Nucleus accumbens (tissue), 56 donors: ENCODE measurements around the gene TAF1B.

Experiments used
- DNase-seq, 56 donors: peaks; one replicate each; lab custom pipeline; 2025; lab: John Stamatoyannopoulos, UW

TAF1B gene

GRCh38 chr2:9958057-9958456 is 114.8 kb downstream of the TAF1B start:
- DNase-seq = no peak

GRCh38 chr2:9959262-9959661 is 116.0 kb downstream of the TAF1B start:
- no peak for DNase-seq

- DNase-seq = peak in 2 of 56 donors; percentile 11
These were observed 117.7 kb downstream of the TAF1B start for GRCh38 chr2:9961013-9961412.

DNA sequence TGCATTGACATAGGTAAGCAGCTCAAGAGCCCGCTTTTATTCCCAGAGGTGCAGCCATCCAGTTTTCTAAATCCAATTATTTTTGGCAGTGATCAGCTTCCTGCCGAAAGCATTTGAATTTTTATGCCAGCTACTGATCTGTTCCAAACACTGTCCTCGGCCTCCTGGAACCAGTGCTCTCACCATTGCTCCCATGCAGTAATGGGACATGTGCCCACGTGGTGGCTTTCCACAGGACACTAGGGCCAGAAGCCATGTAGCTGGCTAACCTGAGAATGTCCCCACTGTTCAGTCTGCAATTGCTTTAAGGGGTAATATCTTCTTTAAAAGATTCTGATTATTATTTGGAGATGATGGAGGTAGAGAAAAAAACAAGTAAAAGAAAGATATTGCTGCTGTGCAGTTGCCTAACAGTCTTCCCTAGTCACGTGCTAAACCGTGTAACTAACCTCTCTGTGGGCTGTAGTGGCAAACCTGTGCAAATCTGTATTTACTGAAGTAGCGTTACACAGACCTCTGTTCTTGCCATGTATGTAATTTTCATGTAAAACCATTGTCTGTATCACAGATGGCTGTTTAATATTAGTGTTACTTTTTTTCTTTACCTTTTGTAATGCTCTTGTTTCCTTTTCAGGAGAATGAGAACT is 121.2 kb downstream of the TAF1B start:
- DNase-seq = peak in 1 of 56 donors; percentile 1

DNA sequence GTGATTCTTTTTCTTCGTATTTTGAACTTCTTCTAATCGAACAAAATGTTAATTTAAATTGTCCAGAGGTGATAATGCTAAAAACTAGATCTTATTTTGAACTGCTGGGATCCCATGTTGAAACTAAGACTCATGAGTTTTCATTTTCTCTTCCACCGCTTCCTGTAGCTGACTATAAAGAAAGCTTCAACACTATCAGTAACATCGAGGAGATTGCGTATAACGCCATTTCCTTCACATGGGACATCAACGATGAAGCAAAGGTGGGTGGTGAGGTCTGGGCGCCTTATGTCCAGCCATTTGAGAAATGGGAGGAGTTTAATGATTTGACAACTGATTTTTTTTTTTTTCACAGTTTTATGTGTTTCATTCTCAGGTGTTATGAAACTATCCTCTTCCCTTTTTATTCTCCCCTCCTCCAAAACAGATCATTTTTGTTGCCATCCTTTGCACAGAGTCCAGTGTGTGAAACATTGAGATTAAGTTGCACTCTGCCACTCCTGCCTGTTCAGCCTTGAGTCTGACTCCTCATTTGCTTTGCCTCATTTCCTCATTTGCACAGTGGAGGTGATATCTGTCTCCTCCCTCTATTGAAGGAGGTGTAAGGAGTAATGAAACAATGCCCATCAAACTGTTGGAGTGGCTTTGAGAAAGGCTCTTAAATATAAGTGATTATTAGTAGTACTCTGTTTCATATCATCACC is 122.0 kb downstream of the TAF1B start:
- no peak for DNase-seq

GRCh38 chr2:9966491-9967022 is 123.3 kb downstream of the TAF1B start:
- no peak for DNase-seq

GRCh38 chr2:9967053-9967775 is 123.9 kb downstream of the TAF1B start:
- DNase-seq = no peak

DNA sequence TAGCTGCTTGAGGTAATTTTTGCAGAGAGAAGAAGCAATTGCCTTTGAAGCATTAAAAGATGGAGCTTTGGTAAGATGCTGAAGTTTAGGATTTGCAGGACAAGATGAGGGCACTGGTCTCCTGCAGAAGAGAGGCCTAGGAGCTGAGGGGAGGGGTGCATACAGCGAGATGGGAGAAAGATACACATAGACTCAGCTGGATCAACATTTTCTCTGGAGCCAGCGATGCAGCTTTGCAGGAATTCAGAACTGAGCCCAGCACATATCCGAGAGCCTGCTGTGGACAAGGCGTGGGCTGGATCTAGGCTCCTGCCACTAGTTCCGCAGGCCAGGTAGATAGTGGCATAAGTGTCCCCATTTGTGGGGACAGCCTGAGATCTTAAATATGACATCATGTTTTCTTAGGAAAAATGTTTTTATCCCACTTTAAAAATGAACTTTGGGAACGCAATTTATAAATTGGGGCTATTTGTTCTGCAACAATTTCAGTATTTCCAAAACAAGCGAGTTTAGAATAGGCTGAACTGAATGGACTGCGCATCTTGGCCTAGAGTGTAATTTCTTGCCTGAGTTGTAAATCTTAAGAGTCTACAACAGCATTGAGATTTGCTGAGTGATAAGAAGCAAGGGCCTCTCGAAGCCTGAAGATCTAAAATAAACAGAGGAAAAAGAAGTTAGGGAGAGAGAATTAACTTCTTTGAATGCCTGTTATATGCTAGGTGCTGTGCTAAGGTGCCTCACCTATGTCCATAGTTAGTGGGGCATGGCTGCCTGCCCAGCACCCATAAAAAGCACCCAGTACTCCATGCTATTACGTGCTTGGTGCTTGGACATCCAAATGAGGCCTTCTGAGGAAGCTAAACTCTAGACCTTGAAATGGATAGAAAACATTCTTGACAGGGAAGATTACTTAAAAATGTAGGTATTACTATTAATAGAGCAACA is 125.6 kb downstream of the TAF1B start:
- DNase-seq = no peak

- no peak for DNase-seq
These were observed 127.1 kb downstream of the TAF1B start for GRCh38 chr2:9970200-9971044.

DNA sequence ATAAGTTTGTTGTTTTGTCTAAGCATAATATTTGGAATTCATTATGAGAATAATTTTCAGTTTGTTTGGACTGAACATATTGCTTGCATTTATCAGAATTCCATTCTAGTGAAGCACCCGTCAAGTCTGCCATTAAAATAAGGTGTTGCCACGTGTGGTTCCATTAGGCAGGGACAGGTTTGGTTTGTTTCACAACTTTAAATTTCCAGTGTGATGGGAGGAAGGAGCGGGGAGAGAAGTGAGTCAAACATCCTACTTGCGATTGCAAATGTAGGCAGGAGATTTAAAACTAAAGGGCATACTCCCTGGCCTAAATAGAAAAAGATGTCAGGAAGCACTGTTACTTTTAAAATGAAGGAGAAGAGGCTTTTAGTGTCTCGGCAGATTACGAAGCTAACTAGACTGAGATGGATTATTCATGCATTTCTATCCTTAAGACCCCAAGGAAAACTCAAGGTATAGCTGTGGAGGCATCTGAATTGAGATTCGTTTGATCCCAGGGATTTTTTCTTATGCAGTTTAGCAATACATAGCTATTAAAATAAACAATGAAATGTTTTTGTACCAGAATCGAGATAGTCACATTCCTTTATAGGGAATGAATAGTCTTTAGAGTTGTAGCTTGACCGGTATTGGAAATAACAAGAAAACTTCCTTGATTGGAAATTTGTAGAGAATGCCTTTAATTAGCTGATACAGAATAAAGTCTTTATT is 128.0 kb downstream of the TAF1B start:
- DNase-seq = peak in 3 of 56 donors; percentile 7 to 14 (median 11)

DNA sequence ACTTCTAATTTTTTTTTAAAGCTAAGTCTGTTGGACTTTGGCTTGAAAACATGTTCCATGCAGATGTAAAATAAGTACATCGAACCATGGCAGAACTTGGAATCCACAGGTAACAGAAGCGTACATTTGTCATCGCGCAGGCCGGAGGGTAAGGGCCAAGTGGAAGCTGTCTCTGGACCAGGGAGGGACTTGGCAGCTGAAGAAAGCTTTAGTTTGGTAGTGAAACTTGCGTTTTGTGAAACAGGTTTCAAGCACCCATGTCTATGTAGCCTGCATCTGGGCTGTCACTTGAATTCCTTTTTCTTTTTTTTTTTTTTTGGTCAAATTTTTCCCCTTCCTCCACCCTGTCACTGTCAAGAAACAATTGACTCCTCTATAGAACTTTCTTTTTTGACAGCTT is 128.6 kb downstream of the TAF1B start:
- no peak for DNase-seq

DNA sequence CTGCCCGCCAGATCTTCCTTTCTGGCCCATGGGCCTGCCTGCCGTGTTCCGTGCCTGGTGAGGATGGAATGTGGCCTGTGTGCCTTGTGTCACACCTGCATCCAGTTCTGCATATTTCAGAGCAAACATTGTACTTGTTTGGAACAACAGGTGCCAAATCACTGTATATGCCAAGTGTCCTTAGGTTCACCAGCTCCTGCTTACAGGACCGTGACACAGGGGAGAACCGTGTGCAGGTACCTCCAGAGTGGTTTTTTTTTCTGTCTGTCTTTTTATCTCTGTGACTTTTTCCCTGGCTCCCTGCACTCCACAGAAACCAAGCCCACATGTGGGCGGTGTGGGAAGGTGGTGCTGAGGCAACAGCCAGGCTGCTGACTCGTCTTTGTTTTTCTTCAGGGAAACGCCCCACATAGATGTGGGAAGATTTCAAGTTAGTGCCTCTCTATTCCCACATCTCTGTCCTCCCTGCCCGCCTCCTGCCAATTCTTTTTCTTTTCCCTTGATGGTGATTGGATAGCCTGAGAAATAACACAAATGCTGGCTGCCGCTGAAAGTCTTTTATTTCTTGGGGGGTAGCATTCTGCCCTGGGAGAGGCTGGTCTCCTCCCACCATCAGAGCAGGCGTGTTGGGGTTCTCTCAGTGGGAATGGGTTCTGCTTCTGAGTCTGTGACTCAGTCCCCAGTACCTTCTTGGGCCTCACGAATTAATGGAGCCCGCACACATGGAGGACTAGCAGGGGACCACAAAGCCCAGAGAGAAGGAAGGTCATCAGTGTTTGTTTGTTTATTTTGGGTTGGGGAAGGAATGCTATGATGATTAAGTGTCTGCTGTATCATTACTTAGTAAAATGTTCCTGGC is 129.6 kb downstream of the TAF1B start:
- peak in 31 of 56 donors; percentile 11 to 83 (median 44) for DNase-seq

- DNase-seq = no peak
These were observed 130.4 kb downstream of the TAF1B start for GRCh38 chr2:9973690-9974089.

DNA sequence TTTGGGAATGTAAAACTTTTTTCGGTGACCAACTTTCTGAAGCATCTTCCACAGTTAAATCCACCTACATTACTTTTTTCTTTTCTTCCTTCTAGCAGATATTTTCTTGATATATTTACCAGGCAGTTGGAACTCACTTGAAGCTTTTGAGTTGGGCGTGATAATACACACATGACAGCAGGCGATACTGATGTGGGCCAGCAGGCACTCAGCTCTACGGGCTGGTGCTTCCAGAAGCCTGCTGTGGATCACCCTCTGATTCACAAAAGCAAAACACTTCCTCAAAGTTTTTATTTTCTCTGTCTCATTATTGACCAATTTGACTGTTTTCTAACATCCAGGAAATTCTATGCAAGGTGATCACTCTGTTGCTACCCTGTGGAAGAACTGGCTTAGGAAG is 131.1 kb downstream of the TAF1B start:
- DNase-seq = no peak

GRCh38 chr2:9975328-9975727 is 132.1 kb downstream of the TAF1B start:
- no peak for DNase-seq

DNA sequence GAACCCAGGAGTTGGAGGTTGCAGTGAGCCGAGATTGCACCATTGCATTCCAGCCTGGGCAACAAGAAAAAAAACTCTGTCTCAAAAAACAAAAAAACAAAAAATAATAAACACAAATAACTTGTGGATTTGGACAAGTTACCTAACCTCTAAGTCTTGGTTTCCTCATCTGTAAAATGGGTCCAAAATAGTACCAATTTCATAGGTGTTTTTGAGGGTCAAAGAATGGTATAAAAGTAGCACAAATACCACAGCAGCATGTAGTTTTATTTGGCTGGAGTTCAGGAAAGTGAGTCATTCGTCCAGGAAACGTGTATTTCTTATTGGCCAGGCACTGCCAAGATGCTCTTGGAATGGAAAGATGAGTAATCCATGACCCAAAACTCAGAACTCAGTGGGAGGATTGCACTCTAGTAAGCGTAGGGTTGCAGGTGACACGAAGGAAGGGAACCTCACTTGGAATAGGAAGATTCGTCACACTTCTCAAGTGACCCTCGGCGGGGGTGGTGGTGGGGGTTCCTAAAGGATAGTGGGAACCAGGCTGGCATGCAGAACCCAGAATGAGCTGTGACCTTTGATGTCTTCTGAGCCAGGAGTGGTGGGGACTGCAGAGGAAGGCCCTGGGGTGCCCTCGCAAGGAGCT is 132.7 kb downstream of the TAF1B start:
- no peak for DNase-seq

DNA sequence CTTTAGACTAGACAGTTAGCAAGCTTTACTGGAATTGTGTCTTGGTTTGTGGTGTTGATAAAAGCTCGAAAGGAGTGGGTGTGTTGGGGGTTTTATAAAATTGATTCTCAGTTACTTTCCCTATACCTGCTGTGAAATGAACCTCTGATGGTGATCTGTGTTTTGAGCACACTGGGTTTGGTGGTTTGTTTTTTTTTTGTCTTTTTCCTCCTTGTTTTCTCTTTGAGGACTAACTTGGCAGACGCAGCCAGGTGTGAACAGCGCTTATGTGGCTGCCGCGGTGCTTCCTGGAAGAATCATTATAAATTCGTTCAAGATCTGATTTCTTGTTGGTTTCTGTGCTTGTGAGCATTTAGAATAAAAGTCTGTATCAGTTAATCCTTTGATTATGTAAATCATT is 136.7 kb downstream of the TAF1B start:
- no peak for DNase-seq
